NCI-H2196 treated with DMSO at 0.1 percent for 48 hours (cell line): Measurements from ENCODE around the gene OR4D2.
"Not testable (repeated sequence)": the region's sequence is repeated elsewhere in the genome, so short reads cannot be mapped to it uniquely, and the experiment has no call there.

Experiments used
- DNase-seq: peaks from one replicate; lab custom pipeline; 2025; ENCODE audit not compliant: unreplicated experiment; lab: John Stamatoyannopoulos, UW

Gene OR4D2

DNA sequence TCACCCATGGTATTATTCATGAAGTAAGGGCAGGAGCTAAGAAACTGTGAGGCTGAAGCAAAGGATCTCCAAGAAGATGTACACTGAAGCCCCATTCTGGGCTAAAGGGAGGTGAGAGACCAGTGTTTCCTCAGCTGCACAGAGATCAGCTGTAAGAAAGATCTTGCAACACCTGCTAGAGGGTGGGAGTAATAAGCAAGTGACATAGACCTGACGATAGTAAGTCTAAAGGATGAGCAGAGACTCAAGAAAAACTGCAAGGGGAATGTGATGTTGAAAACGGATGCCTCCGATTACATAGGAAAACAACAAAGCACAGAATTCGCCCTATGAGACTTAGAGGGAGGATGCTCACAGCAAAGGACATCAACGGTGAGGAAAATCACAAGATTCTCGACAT is at the start of gene OR4D2:
OR4D2 (plus strand) TSS at position 301 of the 400 bp plus-strand sequence. CDS start 2,674 bp downstream, outside the sequence.
- no peak for DNase-seq

DNA sequence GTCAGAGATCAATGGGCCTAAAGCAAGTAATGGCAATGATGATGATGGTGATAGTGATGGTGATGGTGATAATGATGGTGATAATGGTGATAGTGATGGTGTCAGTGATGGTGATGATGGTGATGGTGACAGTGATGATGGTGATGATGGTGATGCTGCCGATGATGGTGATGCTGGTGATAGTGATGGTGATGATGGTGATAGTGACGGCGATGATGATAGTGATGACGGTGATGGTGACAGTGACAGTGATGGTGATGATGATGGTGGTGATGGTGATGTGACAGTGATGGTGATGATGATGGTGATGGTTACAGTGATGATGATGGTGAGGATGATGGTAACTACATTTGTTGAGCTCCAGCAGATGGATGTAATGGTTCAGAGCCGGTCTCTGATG is 49.4 kb upstream of the OR4D2 start:
- DNase-seq = no peak

DNA sequence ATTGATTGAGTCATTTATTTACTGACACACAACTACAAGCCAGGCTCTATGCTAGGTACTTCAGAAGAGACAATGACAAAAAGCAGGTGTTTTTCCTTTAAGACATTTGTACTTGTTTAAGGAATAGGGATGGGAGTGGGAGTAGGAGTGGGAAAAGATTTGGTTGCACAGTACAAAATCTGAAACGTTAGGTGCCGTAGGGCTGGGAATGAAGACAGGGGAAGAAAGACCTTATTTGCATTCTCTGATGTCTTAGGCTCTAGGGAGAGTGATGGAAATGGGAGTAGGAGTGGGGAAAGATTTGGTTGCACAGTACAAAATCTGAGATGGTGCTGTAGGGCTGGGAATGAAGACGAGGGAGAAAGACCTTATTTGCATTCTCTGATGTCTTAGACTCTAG is 47.3 kb upstream of the OR4D2 start:
- DNase-seq = no peak

DNA sequence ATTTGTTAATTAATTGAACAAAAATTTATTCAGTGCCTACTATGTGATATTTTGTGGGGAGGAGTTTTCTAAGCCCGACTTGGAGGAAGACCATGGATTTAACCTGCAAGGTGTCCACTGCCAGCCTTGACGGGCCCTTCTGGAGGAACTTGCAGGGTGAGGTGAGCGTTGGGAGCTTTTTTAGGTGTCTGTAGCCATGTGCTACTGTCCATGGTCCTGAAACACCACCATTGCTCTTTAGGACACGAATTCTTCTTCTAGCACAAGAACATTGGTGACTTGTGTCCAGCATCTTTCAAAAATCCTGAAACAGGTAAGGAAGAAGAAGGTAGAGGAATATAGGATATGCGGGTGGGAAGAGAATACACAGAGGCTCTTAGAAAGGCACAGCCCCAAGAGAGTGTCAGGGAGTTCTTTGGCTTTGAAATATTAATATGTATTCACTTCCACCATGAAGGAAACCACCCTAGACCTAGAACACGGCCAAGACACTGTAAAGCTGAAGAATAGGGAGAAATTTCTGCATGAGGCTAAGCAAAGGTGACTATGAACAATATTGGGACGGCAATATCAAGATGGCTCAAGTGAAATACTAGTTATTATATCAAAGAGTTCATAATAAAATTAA is 46.5 kb upstream of the OR4D2 start:
- no peak for DNase-seq

DNA sequence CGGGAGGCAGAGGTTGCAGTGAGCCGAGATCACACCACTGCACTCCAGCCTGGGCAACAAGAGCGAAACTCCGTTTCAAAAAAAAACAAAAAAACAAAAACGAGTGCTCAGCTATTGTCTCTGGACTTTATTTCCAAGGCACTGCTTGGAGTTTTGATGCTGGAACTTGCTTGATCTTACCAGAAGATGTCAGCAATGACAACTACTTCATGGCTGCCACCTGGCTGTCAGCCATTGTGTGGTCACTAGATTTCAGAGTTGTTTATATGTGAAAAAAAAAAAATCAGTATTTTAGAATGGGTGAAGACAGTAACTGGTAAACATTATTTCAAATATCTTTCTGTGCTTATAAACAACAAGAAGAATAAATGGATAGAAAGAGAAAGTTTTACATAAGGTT is 44.9 kb upstream of the OR4D2 start:
- no peak for DNase-seq

DNA sequence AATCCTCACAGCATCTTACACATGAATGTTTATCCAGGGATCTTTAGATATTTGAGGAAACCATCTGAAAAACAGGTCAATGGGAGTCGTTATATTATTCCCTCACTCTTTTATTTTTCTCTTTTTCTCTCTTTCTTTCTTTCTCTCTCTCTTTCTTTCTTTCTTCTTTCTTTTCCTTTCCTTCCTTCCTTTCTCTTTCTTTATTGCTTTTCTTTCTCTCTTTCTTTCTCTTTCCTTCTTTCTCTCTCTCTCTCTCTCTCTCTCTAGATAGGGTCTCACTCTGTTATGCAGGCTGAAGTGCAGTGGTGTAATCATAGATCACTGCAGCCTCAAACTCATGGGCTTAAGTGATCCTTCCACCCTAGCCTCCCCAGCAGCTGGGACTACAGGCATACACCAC is 38.9 kb upstream of the OR4D2 start:
- no peak for DNase-seq

DNA sequence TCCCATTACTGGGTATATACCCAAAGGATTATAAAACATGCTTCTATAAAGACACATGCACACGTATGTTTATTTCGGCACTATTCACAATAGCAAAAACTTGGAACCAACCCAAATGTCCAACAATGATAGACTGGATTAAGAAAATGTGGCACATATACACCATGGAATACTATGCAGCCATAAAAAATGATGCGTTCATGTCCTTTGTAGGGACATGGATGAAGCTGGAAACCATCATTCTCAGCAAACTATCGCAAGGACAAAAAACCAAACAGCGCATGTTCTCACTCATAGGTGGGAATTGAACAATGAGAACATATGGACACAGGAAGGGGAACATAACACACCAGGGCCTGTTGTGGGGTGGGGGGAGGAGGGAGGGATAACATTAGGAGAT is 34.1 kb upstream of the OR4D2 start:
- DNase-seq = not testable (repeated sequence)

DNA sequence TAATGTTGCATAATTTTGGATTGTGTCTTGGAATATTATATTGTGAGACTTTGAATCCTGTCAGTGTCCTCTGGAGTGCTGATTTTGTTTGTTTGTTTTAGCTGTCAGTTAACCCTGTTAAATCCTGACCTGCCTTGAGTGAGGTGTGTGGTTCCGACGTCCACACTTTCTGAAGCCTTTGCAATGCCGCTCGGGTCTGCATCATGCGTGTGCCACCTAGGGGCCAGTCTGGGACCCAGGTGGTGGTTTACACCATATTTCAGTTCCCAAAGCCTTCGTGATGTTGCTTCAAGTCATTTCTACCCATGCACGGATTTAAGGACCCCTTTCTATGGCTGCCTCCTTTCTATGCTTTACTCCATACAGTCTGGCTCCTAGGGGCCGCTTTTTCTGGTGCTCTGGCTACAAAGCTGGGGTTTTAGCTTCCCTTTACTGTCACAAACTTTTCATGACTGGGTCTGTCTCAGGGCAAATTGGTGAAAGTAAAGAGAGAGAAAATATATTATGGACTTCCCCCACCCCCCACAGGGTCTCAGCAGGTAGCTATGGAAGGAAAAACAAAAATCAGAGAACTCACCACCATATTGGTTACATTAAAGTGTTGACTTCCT is 30.0 kb upstream of the OR4D2 start:
- DNase-seq = no peak

DNA sequence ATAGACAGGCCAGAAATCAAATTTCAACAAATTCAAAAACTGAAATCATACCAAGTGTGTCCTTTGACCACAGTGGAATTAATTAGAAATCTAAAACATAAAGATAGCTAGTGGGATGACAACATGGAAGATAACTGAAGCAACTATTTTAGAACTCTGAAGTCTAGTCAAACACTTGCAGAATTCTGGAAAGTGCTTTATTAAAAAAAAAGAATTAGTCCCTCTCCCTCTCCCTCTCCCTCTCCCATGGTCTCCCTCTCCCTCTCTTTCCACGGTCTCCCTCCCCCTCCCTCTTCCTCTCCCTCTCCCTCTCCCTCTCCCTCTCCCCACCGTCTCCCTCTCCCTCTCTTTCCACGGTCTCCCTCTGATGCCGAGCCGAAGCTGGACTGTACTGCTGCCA is 25.3 kb upstream of the OR4D2 start:
- DNase-seq = no peak

DNA sequence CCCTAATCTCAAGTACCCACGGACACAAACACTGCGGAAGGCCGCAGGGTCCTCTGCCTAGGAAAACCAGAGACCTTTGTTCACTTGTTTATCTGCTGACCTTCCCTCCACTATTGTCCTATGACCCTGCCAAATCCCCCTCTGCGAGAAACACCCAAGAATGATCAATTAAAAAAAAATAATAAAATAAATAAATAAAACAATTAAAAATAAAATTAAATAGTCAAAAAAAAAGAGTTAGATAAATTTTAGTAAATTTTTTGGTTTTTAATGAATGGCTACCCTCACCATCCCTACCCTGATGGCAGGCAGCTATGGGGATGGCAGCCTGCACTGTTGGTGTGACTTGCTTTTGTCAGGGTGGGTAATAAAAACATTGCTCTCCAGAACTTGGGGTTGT is 23.4 kb upstream of the OR4D2 start:
- not testable (repeated sequence) for DNase-seq

DNA sequence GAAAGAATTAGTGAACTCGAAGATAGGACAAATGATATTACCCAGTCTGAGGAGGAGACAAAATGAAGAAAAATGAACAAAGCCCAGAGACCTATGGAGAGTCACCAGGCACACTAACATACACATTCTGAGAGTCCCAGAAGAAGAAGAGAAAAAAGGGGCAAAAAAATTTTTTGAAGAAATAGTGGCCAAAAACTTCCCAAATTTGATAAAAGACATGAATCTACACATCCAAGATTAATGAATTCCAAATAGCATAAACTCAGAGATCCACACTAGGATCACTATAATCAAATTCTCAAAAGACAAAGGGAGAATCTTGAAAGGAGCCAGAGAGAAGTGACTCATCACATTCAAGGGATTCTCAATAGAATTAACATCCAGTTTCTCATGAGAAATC is 22.0 kb upstream of the OR4D2 start:
- DNase-seq = no peak

DNA sequence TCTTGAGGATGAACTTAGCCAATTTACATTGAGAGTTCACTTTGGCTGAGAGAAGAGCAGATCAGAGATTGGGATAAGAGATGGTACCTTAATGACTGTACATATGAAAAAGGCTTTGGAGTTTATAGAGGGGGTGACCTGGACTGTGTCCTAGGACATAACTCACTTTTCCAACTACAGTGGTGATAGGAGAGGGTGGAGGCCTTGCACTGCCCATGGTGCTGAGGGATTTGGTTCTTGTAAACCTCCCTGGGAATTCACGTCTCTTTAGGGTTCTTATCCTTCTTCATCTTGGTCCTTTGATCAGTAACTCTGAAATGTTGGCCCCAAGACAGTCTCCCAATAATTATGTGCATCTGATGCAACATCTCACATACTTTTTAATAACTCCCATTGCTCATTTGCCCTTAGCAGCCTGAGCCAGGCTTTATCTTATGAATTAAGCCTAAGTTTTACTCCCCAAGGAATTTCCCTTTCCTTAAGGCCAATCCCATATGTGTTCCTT is 18.8 kb upstream of the OR4D2 start, which contains the start of gene OR4D1:
OR4D1 (plus strand) TSS at position 455 of the 505 bp plus-strand sequence. CDS start 6,770 bp downstream, outside the sequence.
- no peak for DNase-seq

DNA sequence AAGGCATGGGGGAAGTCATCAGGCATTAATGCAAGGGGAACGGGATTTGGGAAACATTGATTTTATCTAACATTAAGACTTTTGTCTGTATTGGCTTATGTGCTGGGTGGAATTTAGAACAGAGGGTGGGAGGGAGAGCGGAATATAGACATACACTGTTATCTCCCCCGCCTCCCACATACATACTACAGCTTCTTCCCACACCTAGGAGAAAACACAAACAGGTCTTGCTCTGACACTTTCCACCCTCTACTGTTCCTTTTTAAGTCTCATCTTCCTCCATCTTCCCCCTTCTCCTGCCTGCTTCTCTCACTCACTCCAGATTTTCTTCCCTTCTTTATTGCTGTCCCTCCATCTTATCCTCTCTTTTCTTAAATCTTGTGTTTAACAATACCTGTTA is 18.2 kb upstream of the OR4D2 start:
- no peak for DNase-seq

DNA sequence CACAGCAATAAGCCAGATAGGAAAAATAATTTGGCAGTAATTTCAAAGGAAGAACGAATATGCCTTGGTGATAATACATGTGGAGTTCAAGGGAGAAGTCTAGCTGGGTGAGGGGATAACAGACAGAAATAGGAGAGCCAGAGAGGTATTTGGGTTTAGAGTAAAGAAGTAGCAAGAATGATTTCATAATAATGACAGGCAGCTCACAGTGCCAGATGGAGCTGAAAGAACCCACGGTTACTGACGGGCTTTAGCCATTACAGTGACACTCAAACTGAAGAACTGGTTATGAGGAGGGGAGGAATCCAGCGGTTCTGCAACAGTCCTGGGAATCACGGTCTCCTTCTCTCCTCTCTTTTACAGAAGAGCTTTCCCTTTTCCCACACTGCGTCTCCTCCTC is 16.4 kb upstream of the OR4D2 start:
- no peak for DNase-seq

DNA sequence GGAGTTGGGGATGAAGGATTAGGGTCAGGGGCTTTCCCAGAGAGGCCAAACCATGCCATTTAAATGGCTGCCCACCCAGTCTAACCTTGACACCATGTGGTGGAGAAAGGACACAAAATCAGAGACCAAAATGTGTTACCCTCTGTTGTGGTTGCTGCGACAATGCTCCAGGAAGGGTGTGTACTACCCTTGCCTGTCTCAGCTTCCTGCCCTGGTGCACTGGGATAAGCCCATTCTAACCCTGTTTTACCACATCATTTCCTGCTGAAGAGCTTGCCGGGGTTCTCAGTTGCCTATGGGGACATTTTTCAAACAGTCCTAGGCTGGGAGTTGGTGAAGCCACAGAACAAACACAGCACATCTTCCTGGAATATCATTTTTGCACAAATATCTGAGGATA is 13.7 kb upstream of the OR4D2 start:
- no peak for DNase-seq

DNA sequence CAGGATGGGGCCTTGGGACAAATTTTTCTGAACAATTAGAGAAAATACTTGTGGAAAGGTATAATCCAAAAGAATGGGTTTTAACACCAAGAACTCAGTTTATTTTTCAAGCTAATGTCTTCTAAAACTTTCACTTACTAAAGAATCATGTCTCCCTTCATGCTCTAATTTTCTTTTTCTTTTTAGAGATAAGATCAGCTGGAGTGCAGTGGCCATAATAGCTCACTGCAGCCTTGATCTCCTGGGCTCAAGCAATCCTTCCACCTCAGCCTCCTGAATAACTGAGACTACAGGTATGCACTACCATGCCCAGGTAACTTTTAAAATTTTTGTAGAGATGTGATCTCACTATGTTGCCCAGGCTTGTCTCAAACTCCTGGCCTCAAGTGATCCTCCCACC is 13.1 kb upstream of the OR4D2 start:
- no peak for DNase-seq

DNA sequence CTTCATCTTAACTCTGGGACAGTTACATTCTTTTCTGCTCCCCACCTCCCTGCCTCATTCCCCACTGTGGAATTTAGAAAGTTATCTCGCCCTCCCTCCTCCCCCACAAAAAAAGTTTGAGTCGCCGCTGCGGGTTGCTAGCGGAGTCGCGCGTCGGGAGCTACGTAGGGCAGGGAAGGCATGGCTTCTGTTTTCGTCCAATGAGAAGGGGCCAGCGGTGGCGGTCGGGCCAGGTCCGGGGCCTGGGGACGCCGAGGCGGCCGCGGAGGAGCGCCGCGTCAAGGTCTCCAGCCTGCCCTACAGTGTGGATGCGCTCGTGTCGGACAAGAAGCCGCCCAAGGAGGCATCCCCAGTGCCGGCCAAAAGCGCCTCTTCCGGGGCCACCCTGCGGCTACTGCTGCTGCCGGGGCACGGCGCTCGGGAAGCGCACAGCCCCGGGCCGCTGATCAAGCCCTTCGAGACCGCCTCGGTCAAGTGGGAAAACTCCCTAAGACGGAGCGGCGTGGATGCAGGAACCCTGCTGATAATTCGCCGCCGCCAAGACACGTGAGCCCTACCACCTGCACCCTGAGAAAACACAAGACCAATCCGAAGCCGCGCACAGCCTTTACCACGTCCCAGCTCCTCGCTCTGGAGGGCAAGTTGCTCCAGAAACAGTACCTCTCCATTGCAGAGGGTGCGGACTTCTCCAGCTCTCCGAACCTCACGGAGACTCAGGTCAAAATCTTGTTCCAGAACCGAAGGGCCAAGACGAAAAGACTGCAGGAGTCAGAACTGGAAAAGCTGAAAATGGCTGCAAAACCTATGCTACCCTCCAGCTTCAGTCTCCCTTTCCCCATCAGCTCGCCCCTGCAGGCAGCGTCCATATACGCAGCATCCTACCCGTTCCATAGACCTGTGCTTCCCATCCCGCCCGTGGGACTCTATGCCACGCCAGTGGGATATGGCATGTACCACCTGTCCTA is 9.7 kb upstream of the OR4D2 start:
- no peak for DNase-seq

DNA sequence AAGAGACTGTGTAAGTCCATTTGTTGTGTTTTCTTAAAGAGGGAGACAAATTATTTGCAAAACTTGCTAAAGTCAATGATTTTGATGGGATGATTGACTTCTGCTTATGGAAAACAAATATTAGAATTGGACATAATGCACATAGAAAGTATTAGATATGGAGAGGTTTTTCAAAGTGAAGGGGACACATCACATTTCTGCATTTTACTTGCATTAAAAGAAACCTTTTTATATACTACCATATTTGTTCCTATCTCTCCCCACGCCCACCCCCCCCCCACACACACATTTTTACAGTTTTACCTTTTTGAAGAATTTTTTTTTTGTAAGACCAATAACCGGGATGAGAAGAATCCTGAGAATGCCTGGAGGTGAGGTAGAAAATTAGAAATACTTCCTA is 8.6 kb upstream of the OR4D2 start:
- DNase-seq = no peak

DNA sequence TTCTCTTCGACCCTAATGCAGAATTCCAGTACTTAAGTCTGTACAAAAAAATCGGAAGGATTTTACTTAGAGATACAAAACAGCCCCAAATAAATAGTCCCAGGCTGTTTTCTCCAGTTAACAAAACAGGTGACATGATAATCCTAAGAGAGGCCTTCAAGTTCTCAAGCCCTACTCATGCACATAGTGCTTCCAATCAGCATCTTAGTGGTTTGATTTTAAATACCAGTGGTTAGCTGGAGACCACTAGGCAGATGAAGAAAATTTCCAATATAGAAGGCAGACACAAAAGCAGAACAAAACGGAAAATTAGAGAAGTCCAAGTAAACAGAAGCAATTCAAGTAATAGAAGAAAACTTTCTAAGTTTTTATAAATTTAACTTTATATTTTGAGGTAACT is 5.2 kb upstream of the OR4D2 start:
- DNase-seq = no peak

DNA sequence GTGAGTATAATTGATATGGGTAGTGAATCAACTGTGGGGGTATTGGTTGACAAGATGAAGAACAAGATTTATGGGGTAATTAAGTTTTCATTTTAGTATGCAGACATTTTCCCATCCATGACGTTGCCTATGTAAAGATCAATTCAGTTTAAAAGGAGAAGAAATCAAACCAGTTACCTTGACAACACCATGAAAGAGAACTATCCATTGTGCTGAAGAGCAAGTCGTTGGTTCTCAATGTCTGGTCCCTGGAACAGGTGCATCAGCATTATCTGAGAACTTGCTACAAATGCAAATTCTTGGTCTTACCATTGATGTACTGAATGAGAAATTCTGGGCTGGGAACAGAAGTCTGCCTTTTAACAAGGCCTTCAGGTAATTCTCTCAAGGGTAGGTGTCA is 801 bp upstream of the OR4D2 start:
- DNase-seq = no peak

DNA sequence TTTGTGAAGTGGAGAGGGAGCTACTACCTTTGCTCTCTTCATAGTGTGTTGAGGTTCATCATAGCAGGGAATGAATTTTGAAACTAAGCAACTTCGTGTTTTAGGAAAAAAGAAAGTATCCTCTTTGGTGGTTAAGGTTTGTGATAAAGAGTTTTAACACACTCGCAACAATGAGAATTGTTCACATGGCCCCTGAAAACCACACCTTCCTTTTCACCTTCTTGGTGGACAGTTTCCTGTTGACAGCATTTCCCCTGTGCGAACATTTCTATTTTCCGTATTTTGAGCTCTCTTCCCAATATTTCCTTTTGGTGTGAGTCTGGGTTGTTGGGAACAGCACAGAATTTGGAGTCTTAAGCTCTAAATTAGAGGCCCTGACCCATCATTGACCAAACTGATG is 3.8 kb downstream of the OR4D2 start:
- DNase-seq = no peak
